Measurements from ENCODE around the gene BEX3. TPM values are rescaled to one million over a fixed set of nuclear protein-coding genes. Genes with fewer than 3 reads are reported as not detected.

BEX3 gene
- total RNA-seq, 1 experiment from 2014 or later: 173 TPM

DNA sequence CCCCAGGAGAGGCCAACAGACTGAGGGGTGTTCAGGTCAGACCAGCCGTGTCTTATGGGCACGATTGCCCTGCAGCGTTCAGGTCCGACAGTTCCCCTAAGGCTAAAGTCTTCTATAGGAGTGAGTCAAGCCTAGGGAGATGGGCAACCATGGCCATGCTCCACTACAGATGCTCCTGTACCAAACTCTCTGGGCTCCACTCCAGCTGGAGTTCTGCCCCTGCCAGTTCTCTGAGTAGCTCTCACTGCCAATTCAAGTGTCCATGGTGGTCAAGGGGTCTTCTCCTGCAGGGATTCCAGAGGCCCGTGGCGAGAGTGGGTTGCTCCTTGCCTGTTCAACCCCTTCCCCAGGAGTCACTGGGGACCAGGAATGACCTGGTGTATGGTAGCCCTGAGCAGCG lies 38.2 kb downstream of the BEX3 start:
- Mint-ChIP-seq H3K36me3 (ENCODE audit: insufficient read depth, unreplicated experiment) (no peaks in the 10 kb centered on the region), H3K27me3 (ENCODE audit: insufficient read depth, unreplicated experiment) (peaks cover 63% of the 10 kb centered on the region), H3K4me1 (ENCODE audit: insufficient read depth, unreplicated experiment) (no peaks in the 10 kb centered on the region), H3K9me3 (ENCODE audit: unreplicated experiment) (no peaks in the 10 kb centered on the region), H3K4me3 (ENCODE audit: unreplicated experiment) (no peak overlapping the region), H3K27ac (ENCODE audit: low read depth, unreplicated experiment) (no peak overlapping the region)
- DNase-seq (ENCODE audit: unreplicated experiment): no peak
- ChIA-PET CTCF (no interaction called here), POLR2A (interaction anchor here (0.6 kb wide), 1 partner anchor 63 kb away, joined by 3 read pairs; no protein-coding TSS in a partner anchor)
- intact Hi-C loops (cut with micrococcal nuclease): no loop called here
- no TSS peak for BruUV-seq (replicated peaks)
- TF ChIP-seq, protein P1, sequence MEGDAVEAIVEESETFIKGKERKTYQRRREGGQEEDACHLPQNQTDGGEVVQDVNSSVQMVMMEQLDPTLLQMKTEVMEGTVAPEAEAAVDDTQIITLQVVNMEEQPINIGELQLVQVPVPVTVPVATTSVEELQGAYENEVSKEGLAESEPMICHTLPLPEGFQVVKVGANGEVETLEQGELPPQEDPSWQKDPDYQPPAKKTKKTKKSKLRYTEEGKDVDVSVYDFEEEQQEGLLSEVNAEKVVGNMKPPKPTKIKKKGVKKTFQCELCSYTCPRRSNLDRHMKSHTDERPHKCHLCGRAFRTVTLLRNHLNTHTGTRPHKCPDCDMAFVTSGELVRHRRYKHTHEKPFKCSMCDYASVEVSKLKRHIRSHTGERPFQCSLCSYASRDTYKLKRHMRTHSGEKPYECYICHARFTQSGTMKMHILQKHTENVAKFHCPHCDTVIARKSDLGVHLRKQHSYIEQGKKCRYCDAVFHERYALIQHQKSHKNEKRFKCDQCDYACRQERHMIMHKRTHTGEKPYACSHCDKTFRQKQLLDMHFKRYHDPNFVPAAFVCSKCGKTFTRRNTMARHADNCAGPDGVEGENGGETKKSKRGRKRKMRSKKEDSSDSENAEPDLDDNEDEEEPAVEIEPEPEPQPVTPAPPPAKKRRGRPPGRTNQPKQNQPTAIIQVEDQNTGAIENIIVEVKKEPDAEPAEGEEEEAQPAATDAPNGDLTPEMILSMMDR (IDR thresholded peaks at IDR 0.05; ENCODE audit: unreplicated experiment): no peak

DNA sequence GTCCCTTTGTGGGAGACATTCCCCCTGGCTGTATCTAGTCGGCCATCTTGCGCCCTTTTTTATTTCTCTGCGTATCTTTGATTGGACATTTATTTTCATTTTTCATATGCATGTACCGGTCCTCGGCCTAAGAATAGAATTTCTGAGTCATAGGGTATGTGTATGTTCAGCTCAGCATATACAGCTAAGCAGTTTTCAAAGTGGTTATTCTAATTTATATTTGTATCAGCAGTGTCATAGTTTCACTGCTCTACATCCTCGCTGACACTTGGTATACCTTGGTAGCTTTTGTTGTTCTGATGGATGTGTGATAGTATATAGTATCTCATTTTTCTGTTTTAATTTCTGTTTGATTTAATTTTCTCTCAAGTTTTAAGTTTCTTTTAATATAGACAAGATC lies 38.7 kb downstream of the BEX3 start:
- TF ChIP-seq, protein P1 (IDR thresholded peaks at IDR 0.05; ENCODE audit: unreplicated experiment): no peak
- Mint-ChIP-seq H3K9me3 (ENCODE audit: unreplicated experiment) (no peaks in the 10 kb centered on the region), H3K27me3 (ENCODE audit: insufficient read depth, unreplicated experiment) (peaks cover 58% of the 10 kb centered on the region), H3K36me3 (ENCODE audit: insufficient read depth, unreplicated experiment) (no peaks in the 10 kb centered on the region), H3K4me1 (ENCODE audit: insufficient read depth, unreplicated experiment) (no peaks in the 10 kb centered on the region), H3K4me3 (ENCODE audit: unreplicated experiment) (no peak overlapping the region), H3K27ac (ENCODE audit: low read depth, unreplicated experiment) (no peak overlapping the region)
- intact Hi-C loops (cut with micrococcal nuclease): no loop called here
- BruUV-seq (replicated peaks): no TSS peak
- ChIA-PET CTCF (interaction anchor here (0.6 kb wide), 1 partner anchor 439 kb away, joined by 3 read pairs; no protein-coding TSS in a partner anchor), POLR2A (interaction anchor here (0.6 kb wide), 1 partner anchor 62 kb away, joined by 3 read pairs; no protein-coding TSS in a partner anchor)
- no peak for DNase-seq (ENCODE audit: unreplicated experiment)

DNA sequence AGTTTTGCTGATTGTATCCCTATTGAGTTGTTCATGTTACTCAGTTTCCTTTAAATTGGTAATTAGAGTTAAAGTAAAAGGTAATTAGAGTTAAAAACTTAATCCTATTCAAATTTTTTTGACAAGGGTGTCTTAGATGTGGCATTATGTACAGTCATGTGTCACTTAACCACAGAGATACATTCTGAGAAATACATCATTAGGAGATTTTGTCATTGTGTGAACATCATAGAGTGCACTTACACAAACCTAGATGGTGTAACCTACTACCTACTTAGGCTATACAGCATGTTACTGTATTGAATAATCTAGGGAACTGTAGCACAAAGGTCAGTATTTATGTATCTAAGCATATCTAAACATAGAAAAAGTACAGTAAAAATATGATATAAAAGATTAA lies 39.2 kb downstream of the BEX3 start:
- peaks cover 55% of the 10 kb centered on the region for H3K27me3 Mint-ChIP-seq (ENCODE audit: insufficient read depth, unreplicated experiment)
- ChIA-PET CTCF (interaction anchor here (0.6 kb wide), 1 partner anchor 439 kb away, joined by 3 read pairs; no protein-coding TSS in a partner anchor), POLR2A (no interaction called here)
- H3K9me3 Mint-ChIP-seq (ENCODE audit: unreplicated experiment): no peaks in the 10 kb centered on the region
- H3K4me3 Mint-ChIP-seq (ENCODE audit: unreplicated experiment): no peak overlapping the region
- DNase-seq (ENCODE audit: unreplicated experiment): no peak
- H3K36me3 Mint-ChIP-seq (ENCODE audit: insufficient read depth, unreplicated experiment): no peaks in the 10 kb centered on the region
- no peaks in the 10 kb centered on the region for H3K4me1 Mint-ChIP-seq (ENCODE audit: insufficient read depth, unreplicated experiment)
- no TSS peak for BruUV-seq (replicated peaks)
- TF ChIP-seq, protein P1 (IDR thresholded peaks at IDR 0.05; ENCODE audit: unreplicated experiment): no peak
- intact Hi-C loops (cut with micrococcal nuclease): no loop called here
- H3K27ac Mint-ChIP-seq (ENCODE audit: low read depth, unreplicated experiment): no peak overlapping the region

DNA sequence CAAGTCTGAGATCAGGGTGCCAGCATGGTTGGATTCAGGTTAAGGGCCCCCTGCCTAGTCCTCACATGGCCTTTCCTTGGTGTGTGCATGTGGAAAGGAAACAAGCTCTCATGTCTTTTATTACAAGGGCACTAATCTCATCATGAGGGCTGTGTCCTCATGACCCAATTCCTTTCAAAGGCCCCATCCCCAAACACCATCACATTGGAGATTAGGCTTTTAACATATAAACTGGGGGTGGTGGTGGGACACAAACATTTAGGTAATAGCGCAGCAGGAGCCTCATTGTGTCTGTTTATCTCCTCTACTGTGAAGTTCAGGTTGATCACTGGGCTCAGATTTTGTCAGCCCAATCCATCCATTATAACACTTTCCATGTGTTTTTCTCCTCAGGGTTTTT lies 41.0 kb downstream of the BEX3 start:
- CTCF ChIA-PET: interaction anchor here (0.6 kb wide), 1 partner anchor 19 kb away, joined by 3 read pairs; no protein-coding TSS in a partner anchor
- Mint-ChIP-seq H3K9me3 (ENCODE audit: unreplicated experiment) (no peaks in the 10 kb centered on the region), H3K36me3 (ENCODE audit: insufficient read depth, unreplicated experiment) (no peaks in the 10 kb centered on the region), H3K27ac (ENCODE audit: low read depth, unreplicated experiment) (no peak overlapping the region), H3K4me3 (ENCODE audit: unreplicated experiment) (no peak overlapping the region), H3K27me3 (ENCODE audit: insufficient read depth, unreplicated experiment) (peaks cover 55% of the 10 kb centered on the region), H3K4me1 (ENCODE audit: insufficient read depth, unreplicated experiment) (no peaks in the 10 kb centered on the region)
- DNase-seq (ENCODE audit: unreplicated experiment): no peak
- intact Hi-C loops (cut with micrococcal nuclease): no loop called here
- POLR2A ChIA-PET: no interaction called here
- TF ChIP-seq, protein P1 (IDR thresholded peaks at IDR 0.05; ENCODE audit: unreplicated experiment): no peak
- BruUV-seq (replicated peaks): no TSS peak

Measured in MCF 10A (cell line).